Measurements from ENCODE around the gene PODXL2. TPM values are rescaled to one million over a fixed set of nuclear protein-coding genes. Genes with fewer than 3 reads are reported as not detected.
A peak's percentile ranks its signal among the peaks of the same experiment; 100 is the strongest.

Gene PODXL2
- total and polyA plus RNA-seq, 7 experiments from 2014 or later, result 2.2 to 6.5 (median 3.6) TPM

DNA sequence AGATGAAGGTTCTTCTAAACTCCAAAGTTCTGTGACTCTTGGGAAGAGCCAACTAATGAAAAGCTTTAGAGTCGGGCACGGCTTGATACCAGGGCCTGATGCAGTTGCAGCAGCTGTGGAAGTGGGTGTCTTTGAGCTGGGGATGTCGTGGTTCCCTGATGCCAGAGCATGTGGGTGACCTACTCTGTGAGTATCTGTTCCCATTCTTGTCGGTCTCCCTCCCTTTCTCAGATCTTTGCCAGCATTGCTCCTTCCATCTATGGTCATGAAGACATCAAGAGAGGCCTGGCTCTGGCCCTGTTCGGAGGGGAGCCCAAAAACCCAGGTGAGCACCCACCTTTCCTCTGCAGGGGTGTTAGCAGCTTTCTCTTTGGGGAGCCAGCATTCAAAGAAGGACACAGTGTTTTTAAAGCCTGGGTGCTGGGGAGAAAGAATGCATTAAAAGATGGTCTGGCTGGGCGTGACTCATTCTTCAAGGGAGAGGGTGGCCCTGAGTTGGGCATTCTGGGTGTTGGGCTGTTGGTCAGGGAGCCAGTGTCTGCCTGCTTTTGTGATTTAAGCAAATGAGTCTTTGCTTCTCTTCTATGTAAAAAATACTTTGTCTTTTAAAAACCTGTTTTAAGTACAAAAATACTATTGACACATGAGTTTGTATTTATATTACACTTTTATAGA is 13.2 kb upstream of the PODXL2 start:
- Histone ChIP-seq H3K4me3 (ENCODE audit: low read length) (no peak overlapping the region), H3K36me3 (ENCODE audit: control insufficient read depth in 2 of 3, insufficient read depth in 3 of 3, low read length in 3 of 3) (peaks cover 0 to 41% (median 0%) of the 10 kb centered on the region in 3 experiments), H3K27me3 (ENCODE audit: control insufficient read depth in 2 of 2, insufficient read depth in 2 of 2, low read length in 2 of 2) (no peaks in the 10 kb centered on the region), H3K4me1 (ENCODE audit: control insufficient read depth in 2 of 2, insufficient read depth in 2 of 2, low read length in 2 of 2) (no peaks in the 10 kb centered on the region), H3K27ac (ENCODE audit: low read depth, low read length) (no peak overlapping the region), H3K9me3 (ENCODE audit: control insufficient read depth in 2 of 3, low read length in 3 of 3) (no peaks in the 10 kb centered on the region)
- no peak for ATAC-seq
- Mint-ChIP-seq H3K4me1 (peaks cover 0 to 14% (median 0%) of the 10 kb centered on the region in 7 donors), H3K27ac (peak overlapping the region in 2 of 9 donors; percentile 7 to 51), H3K9me3 (no peaks in the 10 kb centered on the region), H3K27me3 (no peaks in the 10 kb centered on the region), H3K36me3 (peaks cover 7 to 64% (median 32%) of the 10 kb centered on the region in 5 donors), H3K4me3 (no peak overlapping the region)
- intact Hi-C loops (cut with micrococcal nuclease), result no loop called here
- no peak for DNase-seq
- ChIA-PET CTCF (interaction anchor here (0.6 kb wide), 2 partner anchors 25 to 67 kb away, joined by 4 to 6 read pairs; no protein-coding TSS in a partner anchor), POLR2A (no interaction called here)

DNA sequence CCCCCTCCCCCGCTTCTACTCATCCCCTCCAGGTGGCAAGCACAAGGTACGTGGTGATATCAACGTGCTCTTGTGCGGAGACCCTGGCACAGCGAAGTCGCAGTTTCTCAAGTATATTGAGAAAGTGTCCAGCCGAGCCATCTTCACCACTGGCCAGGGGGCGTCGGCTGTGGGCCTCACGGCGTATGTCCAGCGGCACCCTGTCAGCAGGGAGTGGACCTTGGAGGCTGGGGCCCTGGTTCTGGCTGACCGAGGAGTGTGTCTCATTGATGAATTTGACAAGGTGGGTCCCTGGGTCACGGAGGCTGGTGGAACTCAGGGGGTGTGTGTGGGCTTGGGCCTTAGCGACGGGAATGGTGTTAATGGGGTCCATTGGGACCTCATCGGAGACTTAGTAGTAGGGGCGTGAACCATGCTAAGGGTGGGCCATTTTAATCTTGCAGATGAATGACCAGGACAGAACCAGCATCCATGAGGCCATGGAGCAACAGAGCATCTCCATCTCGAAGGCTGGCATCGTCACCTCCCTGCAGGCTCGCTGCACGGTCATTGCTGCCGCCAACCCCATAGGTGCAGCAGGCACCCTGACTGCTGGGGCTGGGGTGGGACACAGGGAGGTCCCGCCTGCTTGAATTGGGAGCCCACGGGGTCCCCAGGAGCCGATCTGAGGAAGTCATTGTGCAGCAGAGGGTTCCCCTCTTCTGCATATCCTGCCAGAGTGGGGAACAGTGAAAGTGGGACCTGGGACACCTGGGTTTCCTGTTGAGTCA is 12.0 kb upstream of the PODXL2 start:
- H3K27ac ChIP-seq (ENCODE audit: low read depth, low read length), result no peak overlapping the region
- DNase-seq (no peak), ATAC-seq (no peak)
- ChIA-PET CTCF (no interaction called here), POLR2A (no interaction called here)
- intact Hi-C loops (cut with micrococcal nuclease), result no loop called here
- Mint-ChIP-seq H3K4me1 (peaks cover 0 to 13% (median 0%) of the 10 kb centered on the region in 7 donors), H3K4me3 (no peak overlapping the region), H3K9me3 (no peaks in the 10 kb centered on the region), H3K36me3 (peaks cover 6 to 69% (median 42%) of the 10 kb centered on the region in 5 donors), H3K27ac (no peak overlapping the region), H3K27me3 (no peaks in the 10 kb centered on the region)
- H3K36me3 ChIP-seq (ENCODE audit: control insufficient read depth in 2 of 3, insufficient read depth in 3 of 3, low read length in 3 of 3), result peaks cover 0 to 52% (median 0%) of the 10 kb centered on the region in 3 experiments
- H3K27me3 ChIP-seq (ENCODE audit: control insufficient read depth in 2 of 2, insufficient read depth in 2 of 2, low read length in 2 of 2), result no peaks in the 10 kb centered on the region
- no peak overlapping the region for H3K4me3 ChIP-seq (ENCODE audit: low read length)
- no peaks in the 10 kb centered on the region for H3K4me1 ChIP-seq (ENCODE audit: control insufficient read depth in 2 of 2, insufficient read depth in 2 of 2, low read length in 2 of 2)
- H3K9me3 ChIP-seq (ENCODE audit: control insufficient read depth in 2 of 3, low read length in 3 of 3), result no peaks in the 10 kb centered on the region

DNA sequence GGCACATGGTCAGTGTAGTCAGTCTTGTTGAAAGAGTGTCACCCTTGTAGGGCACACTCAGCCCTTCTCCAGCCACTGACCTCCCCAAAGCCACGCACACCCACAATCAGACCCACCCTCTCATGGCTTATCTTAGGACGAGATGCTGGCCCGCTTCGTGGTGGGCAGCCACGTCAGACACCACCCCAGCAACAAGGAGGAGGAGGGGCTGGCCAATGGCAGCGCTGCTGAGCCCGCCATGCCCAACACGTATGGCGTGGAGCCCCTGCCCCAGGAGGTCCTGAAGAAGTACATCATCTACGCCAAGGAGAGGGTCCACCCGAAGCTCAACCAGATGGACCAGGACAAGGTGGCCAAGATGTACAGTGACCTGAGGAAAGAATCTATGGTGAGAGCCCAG is 10.1 kb upstream of the PODXL2 start:
- no peaks in the 10 kb centered on the region for H3K9me3 Mint-ChIP-seq
- CTCF ChIA-PET, result no interaction called here
- H3K9me3 ChIP-seq (ENCODE audit: control insufficient read depth in 2 of 3, low read length in 3 of 3), result no peaks in the 10 kb centered on the region
- H3K27me3 ChIP-seq (ENCODE audit: control insufficient read depth in 2 of 2, insufficient read depth in 2 of 2, low read length in 2 of 2), result no peaks in the 10 kb centered on the region
- H3K4me1 ChIP-seq (ENCODE audit: control insufficient read depth in 2 of 2, insufficient read depth in 2 of 2, low read length in 2 of 2), result no peaks in the 10 kb centered on the region
- no peak for ATAC-seq
- H3K36me3 Mint-ChIP-seq, result peaks cover 3 to 57% (median 39%) of the 10 kb centered on the region in 5 donors
- no peak overlapping the region for H3K27ac Mint-ChIP-seq
- no peak overlapping the region for H3K4me3 ChIP-seq (ENCODE audit: low read length)
- H3K27ac ChIP-seq (ENCODE audit: low read depth, low read length), result no peak overlapping the region
- DNase-seq, result no peak
- intact Hi-C loops (cut with micrococcal nuclease), result no loop called here
- H3K4me3 Mint-ChIP-seq, result no peak overlapping the region
- peaks cover 0 to 11% (median 0%) of the 10 kb centered on the region in 7 donors for H3K4me1 Mint-ChIP-seq
- H3K27me3 Mint-ChIP-seq, result no peaks in the 10 kb centered on the region
- peaks cover 0 to 52% (median 0%) of the 10 kb centered on the region in 3 experiments for H3K36me3 ChIP-seq (ENCODE audit: control insufficient read depth in 2 of 3, insufficient read depth in 3 of 3, low read length in 3 of 3)
- POLR2A ChIA-PET, result no interaction called here

DNA sequence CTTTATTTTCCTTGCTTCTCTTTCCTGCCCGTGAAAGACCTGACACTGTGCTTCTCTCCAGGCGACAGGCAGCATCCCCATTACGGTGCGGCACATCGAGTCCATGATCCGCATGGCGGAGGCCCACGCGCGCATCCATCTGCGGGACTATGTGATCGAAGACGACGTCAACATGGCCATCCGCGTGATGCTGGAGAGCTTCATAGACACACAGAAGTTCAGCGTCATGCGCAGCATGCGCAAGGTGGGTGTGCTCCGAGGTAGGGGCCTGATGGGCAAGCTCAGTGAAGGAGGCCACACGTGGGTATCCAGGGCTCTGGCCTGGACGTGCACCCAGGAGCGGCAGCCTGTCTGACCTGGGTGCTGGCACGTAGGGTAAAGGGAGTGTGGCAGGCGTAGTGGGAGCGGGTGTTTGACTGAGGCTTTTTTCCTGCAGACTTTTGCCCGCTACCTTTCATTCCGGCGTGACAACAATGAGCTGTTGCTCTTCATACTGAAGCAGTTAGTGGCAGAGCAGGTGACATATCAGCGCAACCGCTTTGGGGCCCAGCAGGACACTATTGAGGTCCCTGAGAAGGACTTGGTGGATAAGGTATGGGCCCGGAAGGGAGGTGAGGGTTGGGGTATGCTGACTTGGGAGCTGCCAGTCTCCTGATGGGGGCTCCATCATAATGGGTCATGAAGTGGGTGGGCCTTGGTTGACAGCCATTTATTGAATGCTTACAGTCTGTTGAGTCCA is 8.2 kb upstream of the PODXL2 start:
- POLR2A ChIA-PET, result interaction anchor here (1.2 kb wide), 1 partner anchor 23 kb away, joined by 3 read pairs; the partner anchor contains the start of gene MCM2
- Mint-ChIP-seq H3K36me3 (peaks cover 3 to 46% (median 28%) of the 10 kb centered on the region in 5 donors), H3K4me3 (no peak overlapping the region), H3K4me1 (peaks cover 0 to 7% (median 0%) of the 10 kb centered on the region in 7 donors), H3K27me3 (no peaks in the 10 kb centered on the region), H3K9me3 (no peaks in the 10 kb centered on the region), H3K27ac (peak overlapping the region in 1 of 9 donors; percentile 19)
- Histone ChIP-seq H3K27ac (ENCODE audit: low read depth, low read length) (no peak overlapping the region), H3K4me3 (ENCODE audit: low read length) (no peak overlapping the region), H3K9me3 (ENCODE audit: control insufficient read depth in 2 of 3, low read length in 3 of 3) (no peaks in the 10 kb centered on the region), H3K27me3 (ENCODE audit: control insufficient read depth in 2 of 2, insufficient read depth in 2 of 2, low read length in 2 of 2) (no peaks in the 10 kb centered on the region), H3K36me3 (ENCODE audit: control insufficient read depth in 2 of 3, insufficient read depth in 3 of 3, low read length in 3 of 3) (peaks cover 0 to 48% (median 0%) of the 10 kb centered on the region in 3 experiments), H3K4me1 (ENCODE audit: control insufficient read depth in 2 of 2, insufficient read depth in 2 of 2, low read length in 2 of 2) (no peaks in the 10 kb centered on the region)
- intact Hi-C loops (cut with micrococcal nuclease), result no loop called here
- CTCF ChIA-PET, result no interaction called here
- ATAC-seq (no peak), DNase-seq (no peak)

DNA sequence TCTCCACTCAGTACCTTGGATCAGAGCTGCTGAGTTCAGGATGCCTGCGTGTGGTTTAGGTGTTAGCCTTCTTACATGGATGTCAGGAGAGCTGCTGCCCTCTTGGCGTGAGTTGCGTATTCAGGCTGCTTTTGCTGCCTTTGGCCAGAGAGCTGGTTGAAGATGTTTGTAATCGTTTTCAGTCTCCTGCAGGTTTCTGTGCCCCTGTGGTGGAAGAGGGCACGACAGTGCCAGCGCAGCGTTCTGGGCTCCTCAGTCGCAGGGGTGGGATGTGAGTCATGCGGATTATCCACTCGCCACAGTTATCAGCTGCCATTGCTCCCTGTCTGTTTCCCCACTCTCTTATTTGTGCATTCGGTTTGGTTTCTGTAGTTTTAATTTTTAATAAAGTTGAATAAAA is 7.0 kb upstream of the PODXL2 start:
- Mint-ChIP-seq H3K9me3 (no peaks in the 10 kb centered on the region), H3K4me1 (peaks cover 0 to 9% (median under 1%) of the 10 kb centered on the region in 7 donors), H3K27me3 (peaks cover 0 to 12% (median 0%) of the 10 kb centered on the region in 5 donors), H3K36me3 (peaks cover 0 to 39% (median 18%) of the 10 kb centered on the region in 5 donors), H3K27ac (no peak overlapping the region), H3K4me3 (no peak overlapping the region)
- no peak for DNase-seq
- Histone ChIP-seq H3K36me3 (ENCODE audit: control insufficient read depth in 2 of 3, insufficient read depth in 3 of 3, low read length in 3 of 3) (peaks cover 0 to 38% (median 0%) of the 10 kb centered on the region in 3 experiments), H3K27ac (ENCODE audit: low read depth, low read length) (no peak overlapping the region), H3K27me3 (ENCODE audit: control insufficient read depth in 2 of 2, insufficient read depth in 2 of 2, low read length in 2 of 2) (no peaks in the 10 kb centered on the region), H3K9me3 (ENCODE audit: control insufficient read depth in 2 of 3, low read length in 3 of 3) (no peaks in the 10 kb centered on the region), H3K4me1 (ENCODE audit: control insufficient read depth in 2 of 2, insufficient read depth in 2 of 2, low read length in 2 of 2) (peaks cover 0 to 2% of the 10 kb centered on the region in 2 donors), H3K4me3 (ENCODE audit: low read length) (no peak overlapping the region)
- no peak for ATAC-seq
- POLR2A ChIA-PET, result no interaction called here
- CTCF ChIA-PET, result no interaction called here
- intact Hi-C loops (cut with micrococcal nuclease), result no loop called here

GRCh38 chr3:127622772-127623576 is 6.0 kb upstream of the PODXL2 start:
- ChIA-PET CTCF (no interaction called here), POLR2A (no interaction called here)
- Histone ChIP-seq H3K4me3 (ENCODE audit: low read length) (no peak overlapping the region), H3K4me1 (ENCODE audit: control insufficient read depth in 2 of 2, insufficient read depth in 2 of 2, low read length in 2 of 2) (peaks cover 0 to 6% of the 10 kb centered on the region in 2 donors), H3K9me3 (ENCODE audit: control insufficient read depth in 2 of 3, low read length in 3 of 3) (no peaks in the 10 kb centered on the region), H3K27me3 (ENCODE audit: control insufficient read depth in 2 of 2, insufficient read depth in 2 of 2, low read length in 2 of 2) (no peaks in the 10 kb centered on the region), H3K27ac (ENCODE audit: low read depth, low read length) (no peak overlapping the region), H3K36me3 (ENCODE audit: control insufficient read depth in 2 of 3, insufficient read depth in 3 of 3, low read length in 3 of 3) (peaks cover 0 to 29% (median 0%) of the 10 kb centered on the region in 3 experiments)
- Mint-ChIP-seq H3K9me3 (no peaks in the 10 kb centered on the region), H3K27me3 (peaks cover 0 to 21% (median under 1%) of the 10 kb centered on the region in 5 donors), H3K36me3 (peaks cover 0 to 31% (median 13%) of the 10 kb centered on the region in 5 donors), H3K27ac (peak overlapping the region in 1 of 9 donors; percentile 45), H3K4me3 (no peak overlapping the region), H3K4me1 (peaks cover 0 to 14% (median 4%) of the 10 kb centered on the region in 7 donors)
- intact Hi-C loops (cut with micrococcal nuclease), result no loop called here
- ATAC-seq (no peak), DNase-seq (no peak)

Measured in naive thymus-derived CD4-positive, alpha-beta T cell (primary cell).